Suprapubic skin (tissue), 4 donors: ENCODE results near the gene IL37. TPM values are rescaled to one million over a fixed set of nuclear protein-coding genes. Genes with fewer than 3 reads are reported as not detected.
A peak's percentile ranks its signal among the peaks of the same experiment; 100 is the strongest.

Source experiments
- DNase-seq, 2 donors: peaks; one replicate each; pipeline ENCODE4 v3.0.0-alpha.2; 2019; ENCODE audit warnings: low spot score in 2 of 2
- H3K27ac ChIP-seq: fragments of 200-600 bp; sonication (generic); one replicate; pipeline ENCODE4 v1.5.1; 2019
- H3K27me3 ChIP-seq: fragments of 200-600 bp; sonication (generic); one replicate; pipeline ENCODE4 v1.5.1; 2019
- H3K36me3 ChIP-seq: fragments of 200-600 bp; sonication (generic); one replicate; pipeline ENCODE4 v1.5.1; 2019
- H3K4me1 ChIP-seq: fragments of 200-600 bp; sonication (generic); one replicate; pipeline ENCODE4 v1.5.1; 2019
- H3K4me3 ChIP-seq: fragments of 200-600 bp; sonication (generic); one replicate; pipeline ENCODE4 v1.5.1; 2019; ENCODE audit warnings: mild to moderate bottlenecking
- H3K9me3 ChIP-seq: fragments of 200-600 bp; sonication (generic); one replicate; pipeline ENCODE4 v1.5.1; 2019
- EP300 ChIP-seq: sonication (generic); formaldehyde crosslinking; IDR thresholded peaks from one replicate; pipeline ENCODE4 v1.6.1; 2017; ENCODE audit warnings: antibody characterized with exemption
- POLR2A ChIP-seq, 2 donors: fragments of 450-650 bp; IDR thresholded peaks; one replicate each; pipeline ENCODE4 v1.6.1; 2017; ENCODE audit warnings: antibody characterized with exemption in 2 of 2, mild to moderate bottlenecking in 2 of 2, moderate library complexity in 2 of 2
- POLR2AphosphoS5 ChIP-seq, 3 donors: sonication (generic); formaldehyde crosslinking; IDR thresholded peaks; one replicate each; pipeline ENCODE4 v1.6.1; 2017; ENCODE audit warnings: antibody characterized with exemption in 3 of 3
- WGBS: methylation state at CpG from one replicate; pipeline ENCODE4 v1.1.5; 2018; 5-methylcytosine and 5-hydroxymethylcytosine counted together
- total RNA-seq, 4 donors: library from RNA; depleted of rRNA; stranded (reverse); fragments of >200 nt; gene quantifications; one replicate each; pipeline ENCODE4 v1.1.0, GENCODE V29; 2016
- TF ChIP-seq, protein P1 (sequence below), 2 donors: fragments of 200-600 bp in 1 of 2; fragments of 450-650 bp in 1 of 2; sonication (generic) in 1 of 2; IDR thresholded peaks; one replicate each; pipeline ENCODE4 v1.5.1; 2016 to 2019; ENCODE audit warnings: antibody characterized with exemption in 2 of 2, mild to moderate bottlenecking in 1 of 2, moderate library complexity in 1 of 2

The IL37 gene
- total RNA-seq, result 100 to 1,000 TPM in 3 of 4 donors, 1 to 10 TPM in 1; 7.2 to 133 (median 124) TPM

DNA sequence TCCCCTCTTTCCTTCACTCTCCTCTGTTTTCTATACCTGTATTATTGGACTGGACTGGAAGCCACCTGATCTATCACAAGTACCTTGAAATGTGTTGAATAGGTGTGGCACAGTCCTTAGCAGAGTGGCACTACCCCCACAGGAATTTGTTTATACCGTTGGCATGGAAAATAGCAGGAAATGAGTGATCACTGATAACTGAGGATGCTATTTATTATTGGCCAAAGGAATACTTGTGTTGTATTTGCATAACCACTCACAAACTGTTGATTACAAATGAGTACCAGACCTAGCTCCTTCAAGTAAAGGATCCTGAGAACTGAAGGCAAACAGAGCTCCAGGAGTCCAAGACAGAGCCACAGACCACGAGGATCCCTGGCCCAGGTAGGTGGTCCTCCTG is at the start of gene IL37:
IL37 (plus strand) TSS at position 301 of the 400 bp plus-strand sequence. CDS start 1,848 bp downstream, outside the sequence.
- 33% methylated on average over 2 of the region's 2 CpGs for WGBS
- TF ChIP-seq, protein P1, sequence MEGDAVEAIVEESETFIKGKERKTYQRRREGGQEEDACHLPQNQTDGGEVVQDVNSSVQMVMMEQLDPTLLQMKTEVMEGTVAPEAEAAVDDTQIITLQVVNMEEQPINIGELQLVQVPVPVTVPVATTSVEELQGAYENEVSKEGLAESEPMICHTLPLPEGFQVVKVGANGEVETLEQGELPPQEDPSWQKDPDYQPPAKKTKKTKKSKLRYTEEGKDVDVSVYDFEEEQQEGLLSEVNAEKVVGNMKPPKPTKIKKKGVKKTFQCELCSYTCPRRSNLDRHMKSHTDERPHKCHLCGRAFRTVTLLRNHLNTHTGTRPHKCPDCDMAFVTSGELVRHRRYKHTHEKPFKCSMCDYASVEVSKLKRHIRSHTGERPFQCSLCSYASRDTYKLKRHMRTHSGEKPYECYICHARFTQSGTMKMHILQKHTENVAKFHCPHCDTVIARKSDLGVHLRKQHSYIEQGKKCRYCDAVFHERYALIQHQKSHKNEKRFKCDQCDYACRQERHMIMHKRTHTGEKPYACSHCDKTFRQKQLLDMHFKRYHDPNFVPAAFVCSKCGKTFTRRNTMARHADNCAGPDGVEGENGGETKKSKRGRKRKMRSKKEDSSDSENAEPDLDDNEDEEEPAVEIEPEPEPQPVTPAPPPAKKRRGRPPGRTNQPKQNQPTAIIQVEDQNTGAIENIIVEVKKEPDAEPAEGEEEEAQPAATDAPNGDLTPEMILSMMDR (IDR thresholded peaks at IDR 0.05), result no peak
- TF ChIP-seq POLR2AphosphoS5 (IDR thresholded peaks at IDR 0.05) (no peak), EP300 (no peak), POLR2A (IDR thresholded peaks at IDR 0.05) (no peak)
- Histone ChIP-seq H3K27ac (no peak within 1 kb of the TSS), H3K4me1 (no peaks in the 10 kb centered on the region), H3K9me3 (no peaks in the 10 kb centered on the region), H3K4me3 (no peak within 1 kb of the TSS), H3K27me3 (peaks cover 4% of the 10 kb centered on the region), H3K36me3 (no peaks in the 10 kb centered on the region)
- no peak for DNase-seq

GRCh38 chr2:112864072-112864471 is 46.9 kb upstream of the IL37 start:
- H3K36me3 ChIP-seq, result no peaks in the 10 kb centered on the region
- no peak overlapping the region for H3K4me3 ChIP-seq
- no peak overlapping the region for H3K27ac ChIP-seq
- TF ChIP-seq POLR2AphosphoS5 (IDR thresholded peaks at IDR 0.05) (no peak), POLR2A (IDR thresholded peaks at IDR 0.05) (no peak), EP300 (no peak)
- TF ChIP-seq, protein P1 (IDR thresholded peaks at IDR 0.05), result no peak
- no peaks in the 10 kb centered on the region for H3K27me3 ChIP-seq
- 87% methylated on average over 1 of the region's 1 CpG for WGBS
- peaks cover 17% of the 10 kb centered on the region for H3K4me1 ChIP-seq
- DNase-seq, result no peak
- H3K9me3 ChIP-seq, result peaks cover 7% of the 10 kb centered on the region

DNA sequence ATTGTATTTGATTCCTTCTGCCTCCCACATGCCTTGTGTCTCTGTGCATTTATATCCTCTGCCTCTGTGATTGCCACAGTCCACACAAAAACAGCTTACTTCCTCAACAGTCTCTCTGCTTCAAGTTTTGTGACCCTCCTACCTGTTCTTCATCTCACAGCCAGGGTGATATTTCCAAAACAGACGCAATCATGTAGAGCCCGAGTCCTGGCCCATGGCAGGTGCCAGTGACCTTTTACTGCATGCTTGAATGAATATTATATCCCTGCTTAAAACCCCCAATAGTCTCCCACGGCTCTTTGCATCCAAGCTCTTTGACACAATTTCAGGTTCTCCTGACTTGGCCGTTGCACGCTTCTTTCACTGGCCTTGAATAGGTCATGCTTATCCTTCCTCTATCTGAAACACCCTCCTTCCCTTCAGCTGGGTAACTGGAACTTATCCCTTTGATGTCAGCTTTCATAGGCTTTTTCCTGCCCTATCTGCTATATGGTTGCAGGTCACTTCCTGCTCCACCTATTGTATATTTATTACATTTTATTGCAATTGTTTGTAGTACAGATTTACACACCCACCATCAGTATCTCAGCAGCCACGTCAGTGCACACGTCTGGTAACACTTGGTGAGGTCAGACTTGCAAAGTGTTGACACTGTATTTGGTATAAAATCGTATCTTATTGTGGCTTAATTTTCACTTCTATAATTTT is 44.7 kb upstream of the IL37 start:
- no peaks in the 10 kb centered on the region for H3K36me3 ChIP-seq
- 85% methylated on average over 8 of the region's 8 CpGs for WGBS
- peaks cover 35% of the 10 kb centered on the region for H3K4me1 ChIP-seq
- H3K27me3 ChIP-seq, result peaks cover 3% of the 10 kb centered on the region
- TF ChIP-seq EP300 (no peak), POLR2A (IDR thresholded peaks at IDR 0.05) (no peak)
- TF ChIP-seq, protein P1 (IDR thresholded peaks at IDR 0.05), result no peak
- DNase-seq, result no peak
- no peak overlapping the region for H3K27ac ChIP-seq
- no peak overlapping the region for H3K4me3 ChIP-seq
- no peaks in the 10 kb centered on the region for H3K9me3 ChIP-seq

DNA sequence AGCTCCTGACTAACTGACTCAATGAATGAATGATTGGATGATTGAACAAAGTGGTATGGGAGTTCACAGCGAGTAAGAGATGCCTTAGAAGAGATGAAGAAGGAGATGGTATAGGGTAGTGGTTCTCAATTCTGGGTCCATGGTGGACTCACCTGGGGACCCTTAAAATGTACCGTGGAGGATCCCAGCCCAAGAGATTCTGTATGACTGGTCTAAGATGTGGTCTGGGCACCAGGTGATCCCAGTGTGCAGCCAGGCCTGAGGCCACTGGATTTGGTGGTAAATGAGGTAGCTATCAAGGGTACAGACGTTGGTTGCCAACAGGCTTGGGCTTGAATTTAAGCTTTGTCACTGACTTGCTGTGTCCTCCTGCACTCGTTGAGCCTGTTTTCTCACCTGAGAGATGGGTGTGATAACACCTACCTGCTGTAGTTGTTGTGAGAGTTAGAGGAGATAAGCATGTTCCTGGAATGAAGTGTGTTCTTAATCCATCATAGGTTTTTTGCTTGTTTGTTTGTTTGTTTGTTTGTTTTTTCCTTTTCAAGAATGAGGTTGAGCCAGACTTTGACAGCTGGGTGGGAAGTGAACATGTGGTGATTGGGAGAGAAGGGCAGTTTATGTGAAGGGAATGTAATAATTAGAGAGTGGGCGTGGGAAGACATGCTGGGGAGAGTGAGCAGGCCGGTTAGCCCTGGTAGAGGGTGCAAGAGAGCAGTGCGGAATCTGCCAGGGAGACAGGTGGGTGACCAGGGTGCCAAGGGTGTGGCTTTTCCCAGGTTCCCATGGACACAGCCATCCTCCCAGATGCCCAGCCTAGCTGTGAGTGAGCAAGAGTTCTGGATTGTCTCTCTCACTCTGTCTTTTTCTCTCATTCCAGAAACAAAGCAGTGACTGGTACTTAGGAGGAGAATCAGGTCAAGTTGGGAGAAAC is 43.0 kb upstream of the IL37 start:
- H3K9me3 ChIP-seq, result no peaks in the 10 kb centered on the region
- TF ChIP-seq, protein P1 (IDR thresholded peaks at IDR 0.05), result no peak
- TF ChIP-seq POLR2AphosphoS5 (IDR thresholded peaks at IDR 0.05), result peak in 1 of 3 donors; percentile 28
- no peaks in the 10 kb centered on the region for H3K36me3 ChIP-seq
- H3K27me3 ChIP-seq, result peaks cover 12% of the 10 kb centered on the region
- H3K27ac ChIP-seq, result no peak overlapping the region
- 59% methylated on average over 7 of the region's 7 CpGs for WGBS
- DNase-seq, result no peak
- H3K4me1 ChIP-seq, result peaks cover 35% of the 10 kb centered on the region
- no peak overlapping the region for H3K4me3 ChIP-seq

DNA sequence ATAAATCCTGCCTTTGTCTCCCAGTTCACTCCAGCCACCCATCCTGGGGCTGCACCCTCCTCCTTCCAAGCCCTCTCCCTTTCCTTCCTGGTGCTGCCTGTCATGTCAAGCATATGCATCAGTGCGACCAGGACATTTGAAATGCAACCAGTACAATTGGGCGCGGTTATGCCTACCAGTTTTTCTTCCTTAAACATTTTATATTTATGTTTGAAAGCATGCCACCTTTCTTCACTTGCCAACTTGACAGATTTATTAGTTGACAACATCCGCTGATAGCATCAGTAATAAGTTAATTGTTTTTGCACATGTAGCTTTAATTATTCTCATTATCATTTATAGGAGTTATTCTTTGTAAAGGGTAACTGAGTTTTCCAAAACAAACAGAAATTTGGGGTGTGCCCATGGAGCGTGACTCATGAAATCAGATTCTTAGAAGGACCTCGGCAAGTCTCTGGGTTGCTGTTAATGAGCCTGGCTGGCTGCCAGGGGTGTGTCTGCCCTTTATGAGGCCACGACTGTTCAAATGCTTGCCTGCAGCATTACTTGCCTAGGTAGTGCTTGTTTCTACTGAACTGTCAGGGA is 41.6 kb upstream of the IL37 start:
- H3K9me3 ChIP-seq, result no peaks in the 10 kb centered on the region
- H3K4me1 ChIP-seq, result peaks cover 35% of the 10 kb centered on the region
- no peaks in the 10 kb centered on the region for H3K36me3 ChIP-seq
- WGBS, result 18% methylated on average over 6 of the region's 7 CpGs
- H3K27me3 ChIP-seq, result peaks cover 18% of the 10 kb centered on the region
- no peak overlapping the region for H3K27ac ChIP-seq
- TF ChIP-seq, protein P1 (IDR thresholded peaks at IDR 0.05), result no peak
- no peak for TF ChIP-seq POLR2A (IDR thresholded peaks at IDR 0.05)
- DNase-seq, result peak; percentile 85 to 86
- no peak overlapping the region for H3K4me3 ChIP-seq
